NCI-H128 (cell line): ENCODE data around the gene RGS14.
A peak's percentile ranks its signal among the peaks of the same experiment; 100 is the strongest.
"Not testable (repeated sequence)": the region's sequence is repeated elsewhere in the genome, so short reads cannot be mapped to it uniquely, and the experiment has no call there.

Experiments used
- DNase-seq: peaks from one replicate; lab custom pipeline; 2025; ENCODE audit not compliant: unreplicated experiment; lab: John Stamatoyannopoulos, UW

The RGS14 gene

GRCh38 chr5:177363565-177363964 is 5.8 kb downstream of the RGS14 start:
- no peak for DNase-seq

GRCh38 chr5:177364159-177364962 is 6.6 kb downstream of the RGS14 start:
- no peak for DNase-seq

- no peak for DNase-seq
Measured at GRCh38 chr5:177365845-177366527, 8.3 kb downstream of the RGS14 start.

DNA sequence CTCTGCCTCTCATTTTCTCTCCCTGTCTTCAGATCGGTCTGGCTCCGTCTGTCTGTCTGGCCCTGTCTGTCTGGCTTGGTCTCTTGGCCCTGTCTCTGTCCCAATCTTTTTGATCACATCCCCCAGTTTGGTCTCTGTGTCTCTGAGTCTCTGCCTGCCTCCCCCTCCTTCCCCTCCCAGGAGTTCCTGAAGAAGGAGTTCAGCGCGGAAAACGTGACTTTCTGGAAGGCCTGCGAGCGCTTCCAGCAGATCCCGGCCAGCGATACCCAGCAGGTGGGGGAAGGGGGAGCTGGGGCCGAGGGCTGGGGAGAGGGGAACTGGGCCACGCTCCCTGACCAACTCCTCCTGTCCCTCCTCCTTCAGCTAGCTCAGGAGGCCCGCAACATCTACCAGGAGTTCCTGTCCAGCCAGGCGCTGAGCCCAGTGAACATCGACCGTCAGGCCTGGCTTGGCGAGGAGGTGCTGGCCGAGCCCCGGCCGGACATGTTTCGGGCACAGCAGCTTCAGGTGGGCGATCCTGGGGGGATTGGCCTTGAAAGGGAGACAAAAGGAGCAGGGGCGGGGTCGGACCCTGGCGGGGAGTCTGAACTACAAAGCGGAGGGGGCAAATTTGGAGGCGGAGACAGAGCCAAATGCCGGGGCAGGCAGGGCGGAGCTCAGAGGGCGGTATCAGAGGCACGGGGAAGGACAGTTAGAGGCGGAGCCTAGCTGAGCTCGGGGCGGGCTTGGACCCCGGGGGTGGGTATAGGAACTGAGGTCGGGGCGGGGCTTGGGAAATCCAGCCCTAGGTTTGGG is 9.0 kb downstream of the RGS14 start:
- DNase-seq: no peak

- no peak for DNase-seq
Measured at GRCh38 chr5:177367323-177367848, 9.7 kb downstream of the RGS14 start.

DNA sequence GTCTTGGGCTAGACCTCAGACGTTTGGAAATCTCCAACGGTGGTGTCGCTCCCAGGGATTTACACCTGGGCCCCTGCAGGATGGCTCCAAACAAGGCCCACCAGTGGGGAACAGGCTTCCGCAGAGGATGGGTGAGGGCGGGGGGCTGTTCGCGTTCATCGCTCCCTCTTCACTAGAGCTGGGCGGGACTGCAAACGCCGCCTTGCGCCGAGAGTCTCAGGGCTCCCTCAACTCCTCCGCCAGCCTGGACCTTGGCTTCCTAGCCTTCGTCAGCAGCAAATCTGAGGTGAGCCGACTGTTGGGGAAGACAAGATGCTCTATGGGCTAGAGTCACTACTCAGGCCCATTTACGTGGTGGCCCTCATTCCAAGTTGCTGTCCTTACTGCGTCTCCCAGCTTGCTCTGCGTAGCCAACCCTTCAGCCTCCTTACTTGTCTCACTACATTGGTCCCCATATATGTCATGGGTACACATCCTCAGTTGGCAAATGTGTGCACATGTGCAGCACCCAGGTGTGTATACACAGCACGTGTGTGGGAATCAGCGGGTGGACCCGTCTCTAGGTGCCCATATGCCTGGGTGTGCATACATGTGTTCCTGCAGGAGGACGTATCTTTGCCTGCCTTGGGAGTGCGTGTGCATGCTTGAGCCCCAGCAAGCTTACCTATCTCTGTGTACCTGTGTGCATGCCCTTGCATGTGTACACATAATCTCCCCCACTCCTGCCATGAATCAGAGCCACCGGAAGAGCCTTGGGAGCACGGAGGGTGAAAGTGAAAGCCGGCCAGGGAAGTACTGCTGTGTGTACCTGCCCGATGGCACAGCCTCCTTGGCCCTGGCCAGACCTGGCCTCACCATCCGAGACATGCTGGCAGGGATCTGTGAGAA is 10.5 kb downstream of the RGS14 start:
- no peak for DNase-seq

- no peak for DNase-seq
Measured at GRCh38 chr5:177368869-177369644, 11.3 kb downstream of the RGS14 start.

- no peak for DNase-seq
Measured at GRCh38 chr5:177369645-177370440, 12.1 kb downstream of the RGS14 start.

- DNase-seq: peak; percentile 36
Measured at GRCh38 chr5:177370488-177371119, 12.9 kb downstream of the RGS14 start.

DNA sequence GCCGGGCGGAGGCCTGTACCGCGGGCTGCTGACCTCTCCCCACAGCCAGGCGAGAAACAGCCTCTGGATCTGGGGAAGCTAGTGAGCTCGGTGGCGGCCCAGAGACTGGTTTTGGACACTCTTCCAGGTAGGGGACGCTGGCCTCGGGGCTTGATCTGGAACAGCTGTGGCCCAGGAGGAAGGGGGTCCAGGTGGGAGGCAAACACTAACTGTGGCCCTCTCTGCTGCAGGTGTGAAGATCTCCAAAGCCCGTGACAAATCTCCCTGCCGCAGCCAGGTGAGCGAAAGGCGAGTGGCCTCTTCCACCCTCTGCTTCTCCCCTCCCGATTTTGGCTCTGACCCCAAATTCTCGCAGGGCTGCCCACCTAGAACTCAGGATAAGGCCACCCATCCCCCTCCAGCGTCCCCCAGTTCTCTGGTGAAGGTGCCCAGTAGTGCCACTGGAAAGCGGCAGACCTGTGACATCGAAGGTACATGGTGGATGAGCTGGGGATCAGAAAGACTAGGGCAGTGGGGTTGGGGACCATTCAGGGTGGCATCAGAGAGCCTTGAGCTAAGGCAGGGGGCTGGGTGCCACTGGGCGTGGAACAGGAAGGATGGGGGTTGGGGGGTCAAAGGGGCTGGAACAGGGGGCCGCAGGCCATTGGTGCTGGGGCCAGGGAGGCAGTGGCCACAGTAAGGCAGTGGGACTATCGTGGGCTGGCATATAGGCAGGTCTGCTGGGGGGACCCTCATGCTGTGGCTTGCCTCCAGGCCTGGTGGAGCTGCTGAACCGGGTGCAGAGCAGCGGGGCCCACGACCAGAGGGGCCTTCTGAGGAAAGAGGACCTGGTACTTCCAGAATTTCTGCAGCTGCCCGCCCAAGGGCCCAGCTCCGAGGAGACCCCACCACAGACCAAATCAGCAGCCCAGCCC is 13.7 kb downstream of the RGS14 start:
- DNase-seq: no peak

GRCh38 chr5:177372034-177372896 is 14.5 kb downstream of the RGS14 start:
- DNase-seq: no peak

DNA sequence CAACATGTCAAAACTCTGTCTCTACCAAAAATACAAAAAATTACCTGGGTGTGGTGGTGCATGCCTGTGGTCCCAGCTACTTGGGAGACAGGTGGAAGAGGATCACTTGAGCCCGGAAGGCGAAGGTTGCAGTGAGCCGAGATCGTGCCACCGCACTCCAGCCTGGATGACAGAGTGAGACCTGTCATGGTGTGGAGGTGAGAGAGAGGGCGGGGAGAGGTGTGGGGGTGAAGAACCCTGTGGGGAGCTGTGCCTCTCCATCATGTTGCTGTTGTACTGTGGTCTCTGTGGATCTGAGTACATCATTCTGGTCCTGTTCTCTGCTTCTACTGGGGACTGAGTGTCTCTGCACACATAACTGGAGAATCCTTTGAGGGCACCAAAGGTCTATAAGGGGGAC is 15.2 kb downstream of the RGS14 start:
- no peak for DNase-seq

GRCh38 chr5:177373806-177374205 is 16.1 kb downstream of the RGS14 start:
- no peak for DNase-seq

GRCh38 chr5:177374211-177374610 is 16.5 kb downstream of the RGS14 start:
- no peak for DNase-seq

GRCh38 chr5:177375516-177375915 is 17.8 kb downstream of the RGS14 start:
- not testable (repeated sequence) for DNase-seq

- no peak for DNase-seq
Measured at GRCh38 chr5:177376107-177376506, 18.4 kb downstream of the RGS14 start.
